Measurements from ENCODE around the gene SLC7A14.

SLC7A14 gene

GRCh38 chr3:170469151-170470062 lies 116.5 kb downstream of the SLC7A14 start:
- FAIRE-seq = no peak

GRCh38 chr3:170467571-170468147 lies 118.2 kb downstream of the SLC7A14 start:
- FAIRE-seq = no peak

GRCh38 chr3:170467007-170467406 lies 118.9 kb downstream of the SLC7A14 start:
- FAIRE-seq = no peak

GRCh38 chr3:170465955-170466354 lies 119.9 kb downstream of the SLC7A14 start:
- no peak for FAIRE-seq

GRCh38 chr3:170463011-170463410 lies 122.9 kb downstream of the SLC7A14 start:
- FAIRE-seq = no peak

GRCh38 chr3:170458285-170458684 lies 127.6 kb downstream of the SLC7A14 start:
- no peak for FAIRE-seq

- no peak for FAIRE-seq
Measured at GRCh38 chr3:170454509-170454908, 131.4 kb downstream of the SLC7A14 start.

- no peak for FAIRE-seq
Measured at GRCh38 chr3:170450039-170450438, 135.8 kb downstream of the SLC7A14 start.

GRCh38 chr3:170448584-170448983 lies 137.3 kb downstream of the SLC7A14 start:
- FAIRE-seq = no peak

GRCh38 chr3:170443457-170443856 lies 142.4 kb downstream of the SLC7A14 start:
- FAIRE-seq = no peak

- FAIRE-seq = no peak
Measured at GRCh38 chr3:170442947-170443346, 142.9 kb downstream of the SLC7A14 start.

- no peak for FAIRE-seq
Measured at GRCh38 chr3:170441412-170441811, 144.5 kb downstream of the SLC7A14 start.

- no peak for FAIRE-seq
Measured at GRCh38 chr3:170440344-170440743, 145.5 kb downstream of the SLC7A14 start.

GRCh38 chr3:170438836-170439235 lies 147.0 kb downstream of the SLC7A14 start:
- FAIRE-seq = peak; percentile 36

- FAIRE-seq = no peak
Measured at GRCh38 chr3:170437696-170438407, 148.0 kb downstream of the SLC7A14 start.

- FAIRE-seq = no peak
Measured at GRCh38 chr3:170437176-170437575, 148.7 kb downstream of the SLC7A14 start.

- FAIRE-seq = no peak
Measured at GRCh38 chr3:170436697-170437096, 149.2 kb downstream of the SLC7A14 start.

GRCh38 chr3:170432416-170432815 lies 153.5 kb downstream of the SLC7A14 start:
- FAIRE-seq = no peak

GRCh38 chr3:170431054-170431453 lies 154.8 kb downstream of the SLC7A14 start:
- FAIRE-seq = no peak

- FAIRE-seq = no peak
Measured at GRCh38 chr3:170429050-170429449, 156.8 kb downstream of the SLC7A14 start.

GRCh38 chr3:170428095-170428494 lies 157.8 kb downstream of the SLC7A14 start:
- FAIRE-seq = no peak

GRCh38 chr3:170426240-170426797 lies 159.6 kb downstream of the SLC7A14 start:
- no peak for FAIRE-seq

Measured in colon (tissue), 2 donors.